Panc1 (cell line): Measurements from ENCODE around the gene FILIP1L.

Experiments used
- POLR2AphosphoS5 ChIP-seq: IDR thresholded peaks from 2 replicates; pipeline ENCODE4 v1.6.1; 2012; ENCODE audit warnings: mild to moderate bottlenecking, low read depth, low read length, moderate library complexity
- SIN3A ChIP-seq: IDR thresholded peaks from 2 replicates; pipeline ENCODE4 v1.6.1; 2012; ENCODE audit warnings: low read depth, mild to moderate bottlenecking, low read length, moderate library complexity, borderline replicate concordance; ENCODE audit not compliant: insufficient read depth
- TCF7L2 ChIP-seq: IDR thresholded peaks from 2 replicates; pipeline ENCODE4 v1.6.1; 2011; ENCODE audit warnings: mild to moderate bottlenecking, low read depth, low read length, inconsistent platforms
- TF ChIP-seq, protein P1 (sequence below): fragments of 450-650 bp; IDR thresholded peaks from 2 replicates; pipeline ENCODE4 v1.5.1; 2017; ENCODE audit warnings: mild to moderate bottlenecking
- TF ChIP-seq, protein P2 (sequence below), 2 experiments: IDR thresholded peaks; 2 replicates each; pipeline ENCODE4 v1.6.1; 2011 to 2012; ENCODE audit warnings: low read depth in 2 of 2, control low read depth in 1 of 2, low read length in 1 of 2, mild to moderate bottlenecking in 1 of 2, moderate library complexity in 1 of 2; ENCODE audit not compliant: insufficient read depth in 1 of 2

GRCh38 chr3:99901200-99901926, 212.9 kb downstream of the FILIP1L start:
- TF ChIP-seq, protein P1, sequence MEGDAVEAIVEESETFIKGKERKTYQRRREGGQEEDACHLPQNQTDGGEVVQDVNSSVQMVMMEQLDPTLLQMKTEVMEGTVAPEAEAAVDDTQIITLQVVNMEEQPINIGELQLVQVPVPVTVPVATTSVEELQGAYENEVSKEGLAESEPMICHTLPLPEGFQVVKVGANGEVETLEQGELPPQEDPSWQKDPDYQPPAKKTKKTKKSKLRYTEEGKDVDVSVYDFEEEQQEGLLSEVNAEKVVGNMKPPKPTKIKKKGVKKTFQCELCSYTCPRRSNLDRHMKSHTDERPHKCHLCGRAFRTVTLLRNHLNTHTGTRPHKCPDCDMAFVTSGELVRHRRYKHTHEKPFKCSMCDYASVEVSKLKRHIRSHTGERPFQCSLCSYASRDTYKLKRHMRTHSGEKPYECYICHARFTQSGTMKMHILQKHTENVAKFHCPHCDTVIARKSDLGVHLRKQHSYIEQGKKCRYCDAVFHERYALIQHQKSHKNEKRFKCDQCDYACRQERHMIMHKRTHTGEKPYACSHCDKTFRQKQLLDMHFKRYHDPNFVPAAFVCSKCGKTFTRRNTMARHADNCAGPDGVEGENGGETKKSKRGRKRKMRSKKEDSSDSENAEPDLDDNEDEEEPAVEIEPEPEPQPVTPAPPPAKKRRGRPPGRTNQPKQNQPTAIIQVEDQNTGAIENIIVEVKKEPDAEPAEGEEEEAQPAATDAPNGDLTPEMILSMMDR: no peak
- TF ChIP-seq POLR2AphosphoS5 (no peak), SIN3A (no peak), TCF7L2 (no peak)
- TF ChIP-seq, protein P2, sequence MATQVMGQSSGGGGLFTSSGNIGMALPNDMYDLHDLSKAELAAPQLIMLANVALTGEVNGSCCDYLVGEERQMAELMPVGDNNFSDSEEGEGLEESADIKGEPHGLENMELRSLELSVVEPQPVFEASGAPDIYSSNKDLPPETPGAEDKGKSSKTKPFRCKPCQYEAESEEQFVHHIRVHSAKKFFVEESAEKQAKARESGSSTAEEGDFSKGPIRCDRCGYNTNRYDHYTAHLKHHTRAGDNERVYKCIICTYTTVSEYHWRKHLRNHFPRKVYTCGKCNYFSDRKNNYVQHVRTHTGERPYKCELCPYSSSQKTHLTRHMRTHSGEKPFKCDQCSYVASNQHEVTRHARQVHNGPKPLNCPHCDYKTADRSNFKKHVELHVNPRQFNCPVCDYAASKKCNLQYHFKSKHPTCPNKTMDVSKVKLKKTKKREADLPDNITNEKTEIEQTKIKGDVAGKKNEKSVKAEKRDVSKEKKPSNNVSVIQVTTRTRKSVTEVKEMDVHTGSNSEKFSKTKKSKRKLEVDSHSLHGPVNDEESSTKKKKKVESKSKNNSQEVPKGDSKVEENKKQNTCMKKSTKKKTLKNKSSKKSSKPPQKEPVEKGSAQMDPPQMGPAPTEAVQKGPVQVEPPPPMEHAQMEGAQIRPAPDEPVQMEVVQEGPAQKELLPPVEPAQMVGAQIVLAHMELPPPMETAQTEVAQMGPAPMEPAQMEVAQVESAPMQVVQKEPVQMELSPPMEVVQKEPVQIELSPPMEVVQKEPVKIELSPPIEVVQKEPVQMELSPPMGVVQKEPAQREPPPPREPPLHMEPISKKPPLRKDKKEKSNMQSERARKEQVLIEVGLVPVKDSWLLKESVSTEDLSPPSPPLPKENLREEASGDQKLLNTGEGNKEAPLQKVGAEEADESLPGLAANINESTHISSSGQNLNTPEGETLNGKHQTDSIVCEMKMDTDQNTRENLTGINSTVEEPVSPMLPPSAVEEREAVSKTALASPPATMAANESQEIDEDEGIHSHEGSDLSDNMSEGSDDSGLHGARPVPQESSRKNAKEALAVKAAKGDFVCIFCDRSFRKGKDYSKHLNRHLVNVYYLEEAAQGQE (IDR thresholded peaks at IDR 0.05; ENCODE audit: insufficient read depth in 1 of 2, low read depth in 2 of 2, low read length in 1 of 2): no peak
